Right lobe of liver (tissue), 6 donors: ENCODE data around the gene HOXB4. TPM values are rescaled to one million over a fixed set of nuclear protein-coding genes. Genes with fewer than 3 reads are reported as not detected.
A peak's percentile ranks its signal among the peaks of the same experiment; 100 is the strongest.

Experiments used
- ATAC-seq, 4 donors: fragments of 200-7000 bp; cut with Tn5 transposase; one replicate each; pipeline ENCODE4 v1.9.1; 2020; ENCODE audit warnings: mild to moderate bottlenecking in 4 of 4, moderate library complexity in 4 of 4
- DNase-seq, 3 donors: peaks; one replicate each; pipeline ENCODE4 v3.0.0-alpha.2; 2020
- H3K27ac ChIP-seq, 3 donors: fragments of 200-600 bp; one replicate each; pipeline ENCODE4 v1.8.0; 2022
- H3K27me3 ChIP-seq, 2 donors: fragments of 200-600 bp; one replicate each; pipeline ENCODE4 v1.8.0; 2022
- H3K36me3 ChIP-seq, 4 donors: fragments of 200-600 bp; sonication (generic) in 1 of 4; one replicate each; pipeline versions ENCODE4 v1.5.1 to v1.8.0; 2017 to 2022; ENCODE audit warnings: control low read depth in 1 of 4
- H3K4me1 ChIP-seq, 4 donors: fragments of 200-600 bp; sonication (generic) in 1 of 4; one replicate each; pipeline versions ENCODE4 v1.5.1 to v1.8.0; 2017 to 2022; ENCODE audit warnings: control low read depth in 1 of 4
- H3K4me3 ChIP-seq, 3 donors: fragments of 200-600 bp; one replicate each; pipeline ENCODE4 v1.8.0; 2022
- H3K9me3 ChIP-seq, 4 donors: fragments of 200-600 bp; sonication (generic) in 1 of 4; one replicate each; pipeline versions ENCODE4 v1.5.1 to v1.8.0; 2017 to 2022; ENCODE audit warnings: control low read depth in 1 of 4
- POLR2A ChIP-seq: fragments of 450-650 bp; IDR thresholded peaks from one replicate; pipeline ENCODE4 v1.6.1; 2017; ENCODE audit warnings: antibody characterized with exemption, mild to moderate bottlenecking
- WGBS: methylation state at CpG from one replicate; pipeline ENCODE4 v1.1.6; 2018; ENCODE audit warnings: low coverage, low lambda C conversion rate; ENCODE audit not compliant: insufficient coverage; ENCODE audit errors: missing lambda C conversion rate; 5-methylcytosine and 5-hydroxymethylcytosine counted together
- intact Hi-C, 2 donors: fragments of 100-400 bp; cut with DNase I; formaldehyde crosslinking; loops; one replicate each; pipeline versions ENCODE4 v1.11.2 to v1.14.1; 2022
- total RNA-seq, 6 experiments: library from RNA; depleted of rRNA in 2 of 6; stranded (reverse); fragments of >200 nt in 2 of 6; fragmentation: NEBNext Ultra II Directional in 3 of 6; extraction: Animal tissue kit (Norgen Biotek cat#: 25700) in 3 of 6; gene quantifications; one replicate each; pipeline versions ENCODE4 v1.1.0 to v1.2.4, GENCODE V29; 2016 to 2023
- TF ChIP-seq, protein P1 (sequence below), 4 donors: fragments of 200-600 bp in 3 of 4; fragments of 450-650 bp in 1 of 4; IDR thresholded peaks; one replicate each; pipeline versions ENCODE4 v1.5.1 to v1.8.0; 2016 to 2022; ENCODE audit warnings: antibody characterized with exemption in 4 of 4, mild to moderate bottlenecking in 2 of 4
- donor health status: DM: no; HTN: yes; CAD: no.
- donor health status: DM: no; HTN: no; CAD: no.
- donor health status: DM: no; HTN: no; CAD: no.
- donor health status: DM: no; HTN: yes; CAD: no.
- donor health status: DM: no; HTN: yes; CAD: no.

HOXB4 gene
- total RNA-seq, 6 experiments from 2014 or later: 0.31 to 1.1 (median 0.68) TPM

DNA sequence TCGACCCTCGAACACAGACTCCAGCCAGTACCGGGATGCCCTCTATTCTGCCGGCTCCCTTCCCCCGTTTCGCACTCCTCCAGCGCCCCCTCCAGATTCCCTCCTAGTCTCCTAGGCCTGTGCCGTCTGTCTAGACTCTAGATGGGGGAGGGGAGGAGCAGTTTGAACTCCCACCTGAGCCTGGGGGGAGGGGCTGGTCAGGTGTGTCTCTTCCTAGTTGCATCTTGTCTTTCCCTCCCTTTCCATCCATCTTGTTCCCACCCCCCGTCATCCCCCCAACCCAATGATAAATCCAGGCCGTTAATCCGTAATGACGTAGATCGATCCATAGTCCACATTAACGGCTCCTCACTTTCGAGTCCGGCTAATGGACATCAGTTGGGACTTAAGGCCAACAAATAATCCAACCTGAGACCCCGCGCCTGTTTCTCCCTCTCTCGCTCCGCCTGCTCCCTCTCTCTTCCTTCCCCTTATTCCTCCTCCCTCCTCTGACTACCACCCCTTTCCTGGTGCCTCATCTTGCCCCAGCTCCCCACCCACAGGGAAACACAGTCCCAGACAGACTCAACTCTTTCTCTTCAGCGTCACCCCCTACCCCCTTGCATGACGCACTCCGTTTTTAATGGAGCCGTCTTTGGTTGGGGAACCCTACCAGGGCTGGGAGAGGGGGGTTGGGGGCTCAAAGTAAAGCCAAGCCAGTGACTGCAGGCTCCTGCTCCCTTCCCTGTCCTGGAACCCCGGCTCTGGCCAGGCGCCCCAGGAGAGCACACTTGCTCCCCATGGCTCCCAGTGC lies 18.8 kb upstream of the HOXB4 start:
- TF ChIP-seq, protein P1, sequence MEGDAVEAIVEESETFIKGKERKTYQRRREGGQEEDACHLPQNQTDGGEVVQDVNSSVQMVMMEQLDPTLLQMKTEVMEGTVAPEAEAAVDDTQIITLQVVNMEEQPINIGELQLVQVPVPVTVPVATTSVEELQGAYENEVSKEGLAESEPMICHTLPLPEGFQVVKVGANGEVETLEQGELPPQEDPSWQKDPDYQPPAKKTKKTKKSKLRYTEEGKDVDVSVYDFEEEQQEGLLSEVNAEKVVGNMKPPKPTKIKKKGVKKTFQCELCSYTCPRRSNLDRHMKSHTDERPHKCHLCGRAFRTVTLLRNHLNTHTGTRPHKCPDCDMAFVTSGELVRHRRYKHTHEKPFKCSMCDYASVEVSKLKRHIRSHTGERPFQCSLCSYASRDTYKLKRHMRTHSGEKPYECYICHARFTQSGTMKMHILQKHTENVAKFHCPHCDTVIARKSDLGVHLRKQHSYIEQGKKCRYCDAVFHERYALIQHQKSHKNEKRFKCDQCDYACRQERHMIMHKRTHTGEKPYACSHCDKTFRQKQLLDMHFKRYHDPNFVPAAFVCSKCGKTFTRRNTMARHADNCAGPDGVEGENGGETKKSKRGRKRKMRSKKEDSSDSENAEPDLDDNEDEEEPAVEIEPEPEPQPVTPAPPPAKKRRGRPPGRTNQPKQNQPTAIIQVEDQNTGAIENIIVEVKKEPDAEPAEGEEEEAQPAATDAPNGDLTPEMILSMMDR (IDR thresholded peaks at IDR 0.05): no peak
- TF ChIP-seq POLR2A: no peak
- H3K27ac ChIP-seq: peak overlapping the region in 1 of 3 donors; percentile 46
- WGBS: 4% methylated on average over 16 of the region's 26 CpGs
- no peaks in the 10 kb centered on the region for H3K9me3 ChIP-seq
- peak in 1 of 4 donors; percentile 7 for ATAC-seq
- no peak for DNase-seq
- H3K4me3 ChIP-seq: peak overlapping the region; percentile 36 to 48 (median 36)
- H3K36me3 ChIP-seq: no peaks in the 10 kb centered on the region
- H3K4me1 ChIP-seq: peaks cover 0 to 12% (median 0%) of the 10 kb centered on the region in 4 donors
- peaks cover 0 to 47% of the 10 kb centered on the region in 2 donors for H3K27me3 ChIP-seq
- intact Hi-C loops: no loop called here

DNA sequence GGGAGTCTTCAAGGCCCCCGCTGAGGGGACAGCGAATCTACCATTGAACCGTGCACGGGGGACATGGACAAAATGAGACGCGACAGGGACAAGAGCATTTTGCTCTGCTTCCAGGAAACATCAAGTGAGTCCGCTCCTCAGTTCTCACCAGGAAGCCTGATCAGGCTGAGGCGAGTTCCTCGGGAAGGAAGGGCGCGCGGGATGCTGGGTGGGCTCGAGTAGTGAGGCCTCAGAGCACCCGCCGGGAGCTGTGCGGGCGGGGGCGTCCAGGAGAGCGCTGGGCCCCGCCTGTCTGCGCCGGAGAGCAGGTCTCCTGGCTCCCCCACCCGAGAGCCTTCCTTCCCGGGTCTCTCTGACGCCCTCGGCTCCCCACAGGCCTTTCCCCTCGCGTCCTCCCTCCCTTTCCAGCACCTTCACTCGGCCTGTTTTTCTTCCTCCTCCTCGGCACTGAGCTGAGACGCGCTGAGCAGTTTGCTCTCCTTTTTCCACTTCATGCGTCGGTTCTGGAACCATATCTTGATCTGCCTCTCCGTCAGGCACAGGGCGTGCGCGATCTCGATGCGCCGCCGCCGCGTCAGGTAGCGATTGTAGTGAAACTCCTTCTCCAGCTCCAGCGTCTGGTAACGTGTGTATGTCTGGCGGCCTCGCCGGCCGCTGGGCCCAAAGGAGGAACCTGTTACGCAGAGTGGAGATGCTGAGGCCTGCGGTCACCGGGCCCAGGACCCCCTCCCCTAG lies 18.0 kb upstream of the HOXB4 start:
- intact Hi-C loops: no loop called here
- WGBS: 24% methylated on average over 40 of the region's 54 CpGs
- DNase-seq: no peak
- ATAC-seq: peak in 2 of 4 donors; percentile 27
- no peak overlapping the region for H3K27ac ChIP-seq
- H3K36me3 ChIP-seq: no peaks in the 10 kb centered on the region
- TF ChIP-seq, protein P1 (IDR thresholded peaks at IDR 0.05): no peak
- no peak for TF ChIP-seq POLR2A
- H3K4me3 ChIP-seq: no peak overlapping the region
- H3K27me3 ChIP-seq: peaks cover 0 to 40% of the 10 kb centered on the region in 2 donors
- H3K4me1 ChIP-seq: peaks cover 0 to 9% (median 0%) of the 10 kb centered on the region in 4 donors
- no peaks in the 10 kb centered on the region for H3K9me3 ChIP-seq

DNA sequence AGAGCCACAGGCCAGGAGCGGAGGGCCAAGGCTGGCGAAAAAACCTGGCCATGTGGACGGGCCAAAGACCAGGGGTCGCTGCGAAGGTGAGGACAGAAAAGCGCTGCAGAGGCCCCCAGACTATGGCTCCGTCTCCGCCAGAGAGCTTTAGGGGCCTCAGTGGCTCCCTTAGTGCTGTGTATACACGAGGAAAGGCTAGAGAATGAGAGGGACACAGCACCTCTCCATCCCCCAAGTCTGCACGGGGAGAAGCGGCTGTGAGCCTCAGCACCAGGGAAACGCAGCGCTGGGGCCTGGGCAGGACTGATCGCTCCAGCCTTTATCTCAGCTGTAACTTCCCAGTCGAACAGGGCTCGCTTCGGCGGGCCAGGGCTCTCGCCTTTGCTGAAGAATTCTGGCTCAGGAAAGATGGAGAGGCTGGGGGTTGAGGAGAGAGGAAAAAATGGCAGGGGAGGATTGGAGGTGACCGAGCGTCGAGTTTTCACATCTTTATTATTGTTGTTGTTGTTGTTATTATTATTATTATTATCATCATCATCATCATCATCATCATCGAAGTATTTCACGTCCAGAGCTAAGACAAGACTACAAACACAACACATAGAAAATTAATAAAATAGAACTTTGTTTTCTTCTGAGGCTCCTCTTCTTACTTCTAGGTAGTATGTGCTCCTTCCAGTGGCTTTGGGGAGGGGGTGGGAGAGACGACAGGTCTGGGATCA lies 17.3 kb upstream of the HOXB4 start:
- no peak for DNase-seq
- H3K4me3 ChIP-seq: no peak overlapping the region
- intact Hi-C loops: no loop called here

More for the DNA sequence above, 17.3 kb upstream of the HOXB4 start:
- ATAC-seq: no peak
- WGBS: 42% methylated on average over 13 of the region's 25 CpGs
- Histone ChIP-seq H3K27ac (no peak overlapping the region), H3K4me1 (peaks cover 0 to 9% (median 0%) of the 10 kb centered on the region in 4 donors), H3K9me3 (no peaks in the 10 kb centered on the region), H3K27me3 (peaks cover 0 to 45% of the 10 kb centered on the region in 2 donors), H3K36me3 (no peaks in the 10 kb centered on the region)
- TF ChIP-seq POLR2A: no peak
- TF ChIP-seq, protein P1 (IDR thresholded peaks at IDR 0.05): no peak
